ENCODE results near the gene BMPR1A.

DNA sequence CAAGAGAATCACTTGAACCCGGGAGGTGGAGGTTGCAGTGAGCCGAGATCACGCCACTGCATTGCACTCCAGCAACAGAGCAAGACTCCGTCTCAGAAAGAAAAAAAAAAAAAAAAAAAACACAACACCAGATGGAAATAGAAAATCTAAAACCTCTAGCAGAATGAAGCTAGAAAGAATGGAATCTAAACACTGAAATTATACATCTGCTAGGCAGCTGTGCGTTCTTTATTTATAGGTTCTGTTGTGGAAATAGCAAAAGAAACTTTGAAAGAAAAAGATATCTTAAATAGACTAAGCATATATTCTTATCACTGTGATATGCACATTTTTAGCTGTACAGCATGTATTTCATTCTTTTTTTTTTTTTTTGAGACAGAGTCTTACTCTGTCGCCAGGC is 17.1 kb downstream of the BMPR1A start:
- TF ChIP-seq REST (IDR thresholded peaks at IDR 0.05; ENCODE audit: insufficient replicate concordance, low read depth) (no peak), POLR2AphosphoS5 (IDR thresholded peaks at IDR 0.05; ENCODE audit: low read depth) (no peak), CTCF (IDR thresholded peaks at IDR 0.05; ENCODE audit: insufficient read depth, low read length) (no peak), GABPA (IDR thresholded peaks at IDR 0.05; ENCODE audit: low read depth) (no peak), SPI1 (IDR thresholded peaks at IDR 0.05; ENCODE audit: borderline replicate concordance, low read depth) (no peak)
